Activated CD4-positive, alpha-beta memory T cell treated with anti-CD3 and anti-CD28 coated beads for 36 hours (primary cell): Measurements from ENCODE around the gene ZDHHC20. TPM values are rescaled to one million over a fixed set of nuclear protein-coding genes. Genes with fewer than 3 reads are reported as not detected.
A peak's percentile ranks its signal among the peaks of the same experiment; 100 is the strongest.

ENCODE experiments used
- CTCF ChIA-PET: fragments of 350-600 bp; sonication (Branson Sonifier 250); formaldehyde crosslinking; loops from one replicate; lab custom pipeline; 2021; ENCODE audit warnings: antibody characterized with exemption, inconsistent platforms; lab: Charles Lee
- POLR2A ChIA-PET: fragments of 350-600 bp; sonication (Branson Sonifier 250); formaldehyde crosslinking; loops from one replicate; lab custom pipeline; 2021; ENCODE audit warnings: antibody characterized with exemption; lab: Charles Lee
- DNase-seq: peaks from one replicate; pipeline ENCODE4 v3.0.0-alpha.2; 2020
- H3K27ac Mint-ChIP-seq: one replicate; pipeline ENCODE4 v1.8.0; 2021; ENCODE audit warnings: mixed read lengths
- H3K27me3 Mint-ChIP-seq: one replicate; pipeline ENCODE4 v1.8.0; 2021; ENCODE audit warnings: mixed read lengths
- H3K36me3 Mint-ChIP-seq: one replicate; pipeline ENCODE4 v1.8.0; 2021; ENCODE audit warnings: mixed read lengths
- H3K4me1 Mint-ChIP-seq: one replicate; pipeline ENCODE4 v1.8.0; 2021; ENCODE audit warnings: low read depth, mixed read lengths
- H3K4me3 Mint-ChIP-seq: one replicate; pipeline ENCODE4 v1.8.0; 2021; ENCODE audit warnings: mild to moderate bottlenecking, mixed read lengths
- H3K9me3 Mint-ChIP-seq: one replicate; pipeline ENCODE4 v1.8.0; 2021; ENCODE audit warnings: mixed read lengths
- intact Hi-C: fragments of 100-400 bp; cut with micrococcal nuclease; formaldehyde crosslinking; loops from one replicate; pipeline ENCODE4 v1.15.1; 2023
- total RNA-seq, 2 experiments: library from RNA; stranded (reverse); gene quantifications; one replicate each; pipeline ENCODE4 v1.2.3, GENCODE V29; 2021

The ZDHHC20 gene
- total RNA-seq, 2 experiments from 2014 or later: 53.5 to 60.6 TPM

- H3K27ac Mint-ChIP-seq: no peak overlapping the region
- peaks cover 7% of the 10 kb centered on the region for H3K4me1 Mint-ChIP-seq
- no peaks in the 10 kb centered on the region for H3K9me3 Mint-ChIP-seq
- CTCF ChIA-PET: no interaction called here
- no peaks in the 10 kb centered on the region for H3K27me3 Mint-ChIP-seq
- POLR2A ChIA-PET: no interaction called here
- no peaks in the 10 kb centered on the region for H3K36me3 Mint-ChIP-seq
- no peak overlapping the region for H3K4me3 Mint-ChIP-seq
- DNase-seq: no peak
- intact Hi-C loops: no loop called here
These were observed 120.9 kb downstream of the ZDHHC20 start for GRCh38 chr13:21338156-21338555.

- ChIA-PET POLR2A (no interaction called here), CTCF (no interaction called here)
These were observed 122.3 kb downstream of the ZDHHC20 start for GRCh38 chr13:21336609-21337349.

DNA sequence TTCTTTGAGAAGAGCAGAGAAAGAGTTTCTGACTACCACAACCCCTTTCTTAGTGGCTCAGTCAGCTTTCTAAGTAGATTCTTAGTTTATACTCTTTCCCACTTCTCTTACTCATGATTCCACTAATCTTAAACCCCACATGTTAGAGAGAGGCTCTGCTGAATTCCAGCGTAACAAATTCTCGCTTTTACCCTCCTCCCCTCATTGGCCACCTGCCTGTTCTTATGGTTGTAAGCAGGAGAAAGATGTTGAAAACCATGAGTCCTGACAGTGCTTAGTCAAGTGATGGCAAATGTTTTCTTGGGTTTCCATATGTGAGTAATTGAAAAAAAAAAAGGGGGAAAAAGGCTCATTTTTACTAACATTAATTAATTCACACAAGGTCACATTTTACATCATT, 125.9 kb downstream of the ZDHHC20 start:
- CTCF ChIA-PET: interaction anchor here (2.1 kb wide), 1 partner anchor 35 kb away, joined by 6 read pairs; no protein-coding TSS in a partner anchor
- DNase-seq: no peak
- Mint-ChIP-seq H3K9me3 (no peaks in the 10 kb centered on the region), H3K4me1 (peaks cover 36% of the 10 kb centered on the region), H3K27me3 (no peaks in the 10 kb centered on the region), H3K27ac (no peak overlapping the region), H3K4me3 (no peak overlapping the region), H3K36me3 (peaks cover 2% of the 10 kb centered on the region)
- POLR2A ChIA-PET: no interaction called here
- intact Hi-C loops: no loop called here

More at GRCh38 chr13:21336609-21337349, 122.3 kb downstream of the ZDHHC20 start:
- intact Hi-C loops: no loop called here
- DNase-seq: no peak
- Mint-ChIP-seq H3K4me3 (no peak overlapping the region), H3K9me3 (no peaks in the 10 kb centered on the region), H3K27ac (no peak overlapping the region), H3K27me3 (no peaks in the 10 kb centered on the region), H3K36me3 (no peaks in the 10 kb centered on the region), H3K4me1 (peaks cover 6% of the 10 kb centered on the region)

DNA sequence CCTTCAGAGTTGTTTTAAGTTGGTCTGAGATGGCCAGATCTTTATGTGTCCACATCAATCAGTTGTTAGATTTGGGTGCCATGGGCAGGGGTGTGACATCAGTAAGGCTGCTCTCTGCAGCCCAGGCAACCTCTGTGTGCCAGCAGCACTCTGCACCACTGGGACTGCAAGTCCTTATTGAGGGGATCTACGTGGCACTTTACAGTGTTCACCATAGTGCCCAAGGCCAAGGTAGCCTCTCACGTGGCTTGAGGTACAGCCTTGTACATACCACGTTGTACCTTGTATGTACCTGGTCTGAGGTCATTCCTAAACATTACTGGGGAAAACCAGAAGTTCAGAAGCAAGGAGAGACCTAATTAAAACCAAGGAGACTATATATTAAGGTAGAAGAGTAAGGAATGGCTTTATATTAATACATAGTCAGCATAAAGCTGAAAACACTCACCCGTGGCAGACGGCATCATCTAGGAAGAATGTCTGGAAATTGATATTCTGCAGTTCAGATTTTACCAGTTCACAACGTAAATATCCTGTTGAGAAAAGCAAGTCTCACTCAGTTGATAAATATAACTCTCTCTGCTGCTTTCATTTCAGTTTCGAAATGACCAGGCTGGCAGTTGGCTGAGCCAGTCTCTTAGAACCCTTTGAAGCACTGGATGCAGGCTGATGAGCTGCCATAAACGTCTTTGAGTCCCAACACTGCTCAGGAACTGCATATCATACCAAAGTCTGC, 128.8 kb downstream of the ZDHHC20 start:
- Mint-ChIP-seq H3K4me1 (peaks cover 46% of the 10 kb centered on the region), H3K27ac (no peak overlapping the region), H3K27me3 (no peaks in the 10 kb centered on the region), H3K4me3 (peak overlapping the region; percentile 6), H3K36me3 (peaks cover 2% of the 10 kb centered on the region), H3K9me3 (no peaks in the 10 kb centered on the region)
- ChIA-PET POLR2A (no interaction called here), CTCF (interaction anchor here (1.1 to 3.4 kb wide), 2 partner anchors 32 to 35 kb away, joined by 3 to 20 read pairs; no protein-coding TSS in a partner anchor)
- intact Hi-C loops: no loop called here
- peak; percentile 58 for DNase-seq

DNA sequence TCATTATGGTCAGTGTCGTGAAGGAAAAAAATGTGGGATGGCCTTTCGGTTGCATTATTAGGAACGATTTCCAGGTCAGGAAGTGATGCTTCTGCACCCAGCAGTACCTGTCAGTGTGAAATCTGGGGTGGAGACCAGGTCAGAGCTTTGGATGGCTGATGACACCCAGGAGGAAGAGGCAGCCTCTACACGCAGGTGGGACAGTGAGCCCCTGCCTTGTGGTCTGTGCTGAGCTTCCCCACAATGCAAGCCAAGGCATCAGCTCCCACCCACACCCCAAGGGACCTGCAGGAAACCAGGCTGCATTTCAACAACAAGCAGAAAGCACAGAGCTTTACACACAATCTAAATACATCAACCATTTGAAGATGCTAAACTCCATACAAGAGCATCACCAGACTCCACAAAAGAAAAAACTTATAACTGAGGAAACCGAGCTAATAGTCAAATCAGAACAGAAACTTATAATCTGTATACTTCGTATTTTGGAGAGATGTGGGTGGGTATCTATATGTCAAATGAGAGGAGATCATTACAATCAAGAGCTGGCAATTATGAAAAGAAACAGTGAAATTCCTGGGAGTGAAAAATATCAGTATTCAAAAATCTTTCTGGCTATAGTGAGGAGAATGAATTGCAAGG, 130.1 kb downstream of the ZDHHC20 start:
- intact Hi-C loops: loop anchor here (1.0 to 5.0 kb wide), 2 partner anchors 31 to 108 kb away; no protein-coding TSS in a partner anchor

GRCh38 chr13:21328201-21328600, 130.9 kb downstream of the ZDHHC20 start:
- H3K4me3 Mint-ChIP-seq: no peak overlapping the region
- H3K27ac Mint-ChIP-seq: peak overlapping the region; percentile 74
- H3K27me3 Mint-ChIP-seq: no peaks in the 10 kb centered on the region
- CTCF ChIA-PET: interaction anchor here (0.5 to 3.4 kb wide), 2 partner anchors 12 to 30 kb away, joined by 3 to 20 read pairs; no protein-coding TSS in a partner anchor
- H3K4me1 Mint-ChIP-seq: peaks cover 46% of the 10 kb centered on the region
- H3K36me3 Mint-ChIP-seq: peaks cover 2% of the 10 kb centered on the region
- POLR2A ChIA-PET: no interaction called here
- intact Hi-C loops: loop anchor here (5.0 kb wide), 1 partner anchor 109 kb away; no protein-coding TSS in a partner anchor
- H3K9me3 Mint-ChIP-seq: no peaks in the 10 kb centered on the region
- DNase-seq: no peak

More for the DNA sequence above, 130.1 kb downstream of the ZDHHC20 start:
- H3K4me1 Mint-ChIP-seq: peaks cover 49% of the 10 kb centered on the region
- H3K27ac Mint-ChIP-seq: peak overlapping the region; percentile 74
- H3K27me3 Mint-ChIP-seq: no peaks in the 10 kb centered on the region
- DNase-seq: peak; percentile 33
- H3K9me3 Mint-ChIP-seq: no peaks in the 10 kb centered on the region
- peaks cover 2% of the 10 kb centered on the region for H3K36me3 Mint-ChIP-seq
- ChIA-PET POLR2A (interaction anchor here (1.1 kb wide), 1 partner anchor 35 kb away, joined by 3 read pairs; no protein-coding TSS in a partner anchor), CTCF (interaction anchor here (0.6 to 3.4 kb wide), 2 partner anchors 31 to 144 kb away, joined by 3 to 20 read pairs; no protein-coding TSS in a partner anchor)
- H3K4me3 Mint-ChIP-seq: peak overlapping the region; percentile 6

GRCh38 chr13:21326155-21327031, 132.7 kb downstream of the ZDHHC20 start:
- H3K4me1 Mint-ChIP-seq: peaks cover 43% of the 10 kb centered on the region
- no peak overlapping the region for H3K27ac Mint-ChIP-seq
- peak overlapping the region; percentile 44 for H3K4me3 Mint-ChIP-seq
- peaks cover 2% of the 10 kb centered on the region for H3K36me3 Mint-ChIP-seq
- peak; percentile 40 for DNase-seq
- ChIA-PET POLR2A (no interaction called here), CTCF (interaction anchor here (3.4 kb wide), 1 partner anchor 29 kb away, joined by 20 read pairs; no protein-coding TSS in a partner anchor)
- intact Hi-C loops: loop anchor here (5.0 kb wide), 1 partner anchor 111 kb away; no protein-coding TSS in a partner anchor
- H3K27me3 Mint-ChIP-seq: no peaks in the 10 kb centered on the region
- H3K9me3 Mint-ChIP-seq: no peaks in the 10 kb centered on the region

- H3K36me3 Mint-ChIP-seq: peaks cover 2% of the 10 kb centered on the region
- DNase-seq: no peak
- CTCF ChIA-PET: no interaction called here
- POLR2A ChIA-PET: no interaction called here
- intact Hi-C loops: loop anchor here (5.0 kb wide), 1 partner anchor 112 kb away; no protein-coding TSS in a partner anchor
- peak overlapping the region; percentile 3 for H3K27ac Mint-ChIP-seq
- no peaks in the 10 kb centered on the region for H3K27me3 Mint-ChIP-seq
- H3K9me3 Mint-ChIP-seq: no peaks in the 10 kb centered on the region
- peaks cover 29% of the 10 kb centered on the region for H3K4me1 Mint-ChIP-seq
- H3K4me3 Mint-ChIP-seq: no peak overlapping the region
These were observed 134.3 kb downstream of the ZDHHC20 start for GRCh38 chr13:21324803-21325202.

DNA sequence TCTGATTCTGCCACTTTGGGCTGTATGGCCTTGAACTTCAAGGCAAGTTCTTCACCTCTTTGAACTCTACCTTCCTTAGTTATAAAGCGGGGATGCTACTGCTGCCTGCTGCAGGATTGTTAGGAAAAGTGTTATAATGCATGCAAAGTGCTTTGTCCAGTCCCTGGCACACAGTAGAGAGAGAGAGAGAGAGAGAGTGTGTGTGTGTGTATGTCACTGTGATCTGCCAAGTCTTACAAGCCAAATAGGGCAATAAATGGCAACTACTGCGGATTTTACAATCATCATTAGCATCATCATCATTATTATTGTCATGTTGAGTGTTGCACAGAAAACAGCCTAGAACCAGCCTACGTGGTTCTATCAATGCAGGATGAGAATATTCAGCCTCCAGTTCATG, 136.1 kb downstream of the ZDHHC20 start:
- ChIA-PET POLR2A (no interaction called here), CTCF (no interaction called here)
- H3K4me3 Mint-ChIP-seq: no peak overlapping the region
- H3K27ac Mint-ChIP-seq: no peak overlapping the region
- intact Hi-C loops: no loop called here
- H3K36me3 Mint-ChIP-seq: peaks cover 5% of the 10 kb centered on the region
- DNase-seq: no peak
- peaks cover 11% of the 10 kb centered on the region for H3K4me1 Mint-ChIP-seq
- H3K27me3 Mint-ChIP-seq: no peaks in the 10 kb centered on the region
- H3K9me3 Mint-ChIP-seq: no peaks in the 10 kb centered on the region
